B cell (primary cell): ENCODE results near the gene MRPL53. TPM values are rescaled to one million over a fixed set of nuclear protein-coding genes. Genes with fewer than 3 reads are reported as not detected.
A peak's percentile ranks its signal among the peaks of the same experiment; 100 is the strongest.

Experiments
- ATAC-seq: fragments of 200-7000 bp; cut with Tn5 transposase; one replicate; pipeline ENCODE4 v1.10.0; 2021; ENCODE audit warnings: low read depth, mild to moderate bottlenecking, moderate number of reproducible peaks, moderate library complexity
- CTCF ChIA-PET: fragments of 350-600 bp; sonication (Branson Sonifier 250); formaldehyde crosslinking; loops from one replicate; lab custom pipeline; 2021; ENCODE audit warnings: antibody characterized with exemption, inconsistent platforms; lab: Charles Lee
- POLR2A ChIA-PET: fragments of 350-600 bp; sonication (Branson Sonifier 250); formaldehyde crosslinking; loops from one replicate; lab custom pipeline; 2021; ENCODE audit warnings: antibody characterized with exemption; lab: Charles Lee
- DNase-seq: peaks from one replicate; pipeline ENCODE4 v3.0.0; 2013
- H2AFZ ChIP-seq: 2 replicates; pipeline ENCODE4 v1.6.1; 2012; ENCODE audit warnings: mild to moderate bottlenecking, low read depth, low read length; ENCODE audit not compliant: insufficient read depth, poor library complexity, severe bottlenecking
- H3K27ac ChIP-seq, 2 donors: 1 replicate in 1 of 2; 2 replicates in 1 of 2; pipeline ENCODE4 v1.5.1; 2012 to 2013; ENCODE audit warnings: low read length in 2 of 2, mild to moderate bottlenecking in 2 of 2, moderate library complexity in 1 of 2
- H3K27me3 ChIP-seq, 4 experiments: fragments of 200-600 bp in 1 of 4; sonication (generic) in 1 of 4; replicated peaks in 1 of 4; 1 replicate in 2 of 4; 2 replicates in 2 of 4; pipeline versions ENCODE4 v1.6.1 to v1.7.0; 2013 to 2016; ENCODE audit warnings: low read length in 3 of 4, mild to moderate bottlenecking in 2 of 4, mixed read lengths in 1 of 4, moderate library complexity in 1 of 4; ENCODE audit not compliant: insufficient read depth in 4 of 4, control insufficient read depth in 3 of 4; ENCODE audit errors: control extremely low read depth in 1 of 4
- H3K36me3 ChIP-seq, 2 experiments: replicated peaks in 1 of 2; 1 replicate in 1 of 2; 2 replicates in 1 of 2; pipeline versions ENCODE4 v1.6.1 to v1.7.1; 2013; ENCODE audit warnings: low read length in 1 of 2; ENCODE audit not compliant: insufficient read depth in 2 of 2, control insufficient read depth in 1 of 2; ENCODE audit errors: control extremely low read depth in 1 of 2, extremely low read depth in 1 of 2
- H3K4me1 ChIP-seq, 2 donors: fragments of 200-600 bp in 1 of 2; sonication (generic) in 1 of 2; 1 replicate in 1 of 2; 2 replicates in 1 of 2; pipeline versions ENCODE4 v1.5.1 to v1.6.1; 2013 to 2017; ENCODE audit warnings: low read length in 2 of 2; ENCODE audit not compliant: control insufficient read depth in 2 of 2, insufficient read depth in 2 of 2
- H3K4me2 ChIP-seq: replicated peaks from 2 replicates; pipeline ENCODE3; 2012; ENCODE audit warnings: mild to moderate bottlenecking, low read depth, low read length; ENCODE audit not compliant: poor library complexity, severe bottlenecking
- H3K4me3 ChIP-seq, 5 experiments: fragments of 200-600 bp in 1 of 5; sonication (generic) in 1 of 5; 1 replicate in 3 of 5; 2 replicates in 2 of 5; pipeline versions ENCODE4 v1.5.1 to v1.7.0; 2011 to 2016; ENCODE audit warnings: low read length in 4 of 5, mild to moderate bottlenecking in 4 of 5, low read depth in 2 of 5, control low read depth in 1 of 5, moderate library complexity in 1 of 5; ENCODE audit not compliant: insufficient read depth in 1 of 5; ENCODE audit errors: control extremely low read depth in 1 of 5, extremely low read depth in 1 of 5
- H3K79me2 ChIP-seq: fragments of 200-600 bp; sonication (generic); one replicate; pipeline ENCODE4 v1.6.0; 2016; ENCODE audit warnings: low read length; ENCODE audit not compliant: control insufficient read depth, insufficient read depth
- H3K9ac ChIP-seq: fragments of 200-600 bp; sonication (generic); 2 replicates; pipeline ENCODE4 v1.6.1; 2017; ENCODE audit warnings: mild to moderate bottlenecking, low read length, moderate library complexity
- H3K9me3 ChIP-seq, 3 donors: one replicate each; pipeline versions ENCODE4 v1.6.1 to v1.7.1; 2013; ENCODE audit warnings: low read length in 2 of 3; ENCODE audit not compliant: control insufficient read depth in 2 of 3, insufficient read depth in 1 of 3; ENCODE audit errors: control extremely low read depth in 1 of 3
- H4K20me1 ChIP-seq: 2 replicates; pipeline ENCODE4 v1.6.0; 2012; ENCODE audit warnings: mild to moderate bottlenecking, low read length; ENCODE audit not compliant: insufficient read depth, control insufficient read depth, poor library complexity, severe bottlenecking
- H3K27ac Mint-ChIP-seq: one replicate; pipeline ENCODE4 v1.8.0; 2021; ENCODE audit warnings: mixed read lengths
- H3K27me3 Mint-ChIP-seq: one replicate; pipeline ENCODE4 v1.8.0; 2021; ENCODE audit warnings: mixed read lengths
- H3K4me1 Mint-ChIP-seq: one replicate; pipeline ENCODE4 v1.8.0; 2021; ENCODE audit warnings: mixed read lengths
- H3K4me3 Mint-ChIP-seq: one replicate; pipeline ENCODE4 v1.8.0; 2021; ENCODE audit warnings: mixed read lengths
- H3K9me3 Mint-ChIP-seq: one replicate; pipeline ENCODE4 v1.8.0; 2022; ENCODE audit warnings: mixed read lengths; ENCODE audit not compliant: insufficient read depth
- CTCF ChIP-seq: fragments of 200-600 bp; IDR thresholded peaks from one replicate; pipeline ENCODE4 v1.8.0; 2022; ENCODE audit warnings: antibody characterized with exemption, mild to moderate bottlenecking
- EZH2 ChIP-seq: IDR thresholded peaks from 2 replicates; pipeline ENCODE4 v1.6.1; 2012; ENCODE audit warnings: borderline replicate concordance, low read depth, mild to moderate bottlenecking, moderate library complexity, low read length; ENCODE audit not compliant: insufficient read depth, poor library complexity, severe bottlenecking
- WGBS: methylation state at CpG from one replicate; pipeline ENCODE4 v1.1.5; 2013; ENCODE audit warnings: missing lambda C conversion rate; ENCODE audit not compliant: insufficient coverage; 5-methylcytosine and 5-hydroxymethylcytosine counted together
- intact Hi-C: fragments of 100-400 bp; cut with micrococcal nuclease; formaldehyde crosslinking; loops from one replicate; pipeline ENCODE4 v1.10.0; 2022
- polyA plus RNA-seq: library from polyadenylated mRNA; depleted of rRNA; stranded (reverse); fragments of >200 nt; gene quantifications from 2 replicates; pipeline ENCODE4 v1.2.3, GENCODE V29; 2012
- total RNA-seq, 2 donors: library from RNA; stranded (reverse); fragments of 120-200 nt in 1 of 2; gene quantifications; 1 replicate in 1 of 2; 2 replicates in 1 of 2; pipeline versions ENCODE4 v1.2.3 to v1.2.4, GENCODE V29; 2013 to 2022

MRPL53 gene
- total and polyA plus RNA-seq, 2 donors (not counting 1 experiment from before 2014, with no cell fraction given), result 59.3 to 70.0 TPM

- H2AFZ ChIP-seq, result peak within 1 kb of the TSS; percentile 79
- H3K4me3 ChIP-seq, result peak within 1 kb of the TSS; percentile 80 to 100 (median 93)
- intact Hi-C loops, result loop anchor here (1.0 to 5.0 kb wide), 7 partner anchors 14 to 281 kb away; partner anchors contain the start of genes AUP1, C2orf81, DOK1 and HTRA2
- H3K4me2 ChIP-seq, result peak within 1 kb of the TSS; percentile 96
- peaks cover 9% of the 10 kb centered on the region for H4K20me1 ChIP-seq
- H3K9me3 ChIP-seq, result no peaks in the 10 kb centered on the region
- TF ChIP-seq EZH2 (no peak), CTCF (no peak)
- H3K27ac Mint-ChIP-seq, result peak within 1 kb of the TSS; percentile 99
- ChIA-PET POLR2A (interaction anchor here (0.5 to 6.0 kb wide), 15 partner anchors 9 to 280 kb away, joined by 3 to 63 read pairs (median 4); partner anchors contain the start of genes AUP1, C2orf81, CCDC142 and HTRA2), CTCF (interaction anchor here (0.5 to 5.7 kb wide), 11 partner anchors 8 to 379 kb away, joined by 3 to 54 read pairs (median 4); partner anchors contain the start of genes C2orf81, CCDC142, MRPL53 and TTC31)
- peaks cover 0 to 24% of the 10 kb centered on the region in 2 experiments for H3K36me3 ChIP-seq
- H3K9ac ChIP-seq, result peak within 1 kb of the TSS; percentile 97
- peaks cover 33 to 40% of the 10 kb centered on the region in 2 donors for H3K4me1 ChIP-seq
- H3K4me3 Mint-ChIP-seq, result peak within 1 kb of the TSS; percentile 94
- peaks cover 31% of the 10 kb centered on the region for H3K79me2 ChIP-seq
- H3K4me1 Mint-ChIP-seq, result peaks cover 56% of the 10 kb centered on the region
- no peaks in the 10 kb centered on the region for H3K27me3 ChIP-seq
- ATAC-seq (peak; percentile 79), DNase-seq (peak; percentile 100)
- no peaks in the 10 kb centered on the region for H3K27me3 Mint-ChIP-seq
- peak within 1 kb of the TSS; percentile 97 to 100 for H3K27ac ChIP-seq
- H3K9me3 Mint-ChIP-seq, result no peaks in the 10 kb centered on the region
- 0% methylated on average over 22 of the region's 38 CpGs for WGBS
Observed at GRCh38 chr2:74458132-74458937, 14.1 kb downstream of the MRPL53 start, which contains the start of gene WBP1. Gene WBP1, plus strand, starts transcription at chr2:74458438. Its CDS starts 165 bp downstream, at chr2:74458603.
